Activated naive CD8-positive, alpha-beta T cell treated with anti-CD3 and anti-CD28 coated beads, Interleukin-2, amount 10 ng/mL, durations not matched to agents 7 days and 5 days (primary cell): ENCODE results near the gene TBC1D32. TPM values are rescaled to one million over a fixed set of nuclear protein-coding genes. Genes with fewer than 3 reads are reported as not detected.
"Not testable (repeated sequence)": the region's sequence is repeated elsewhere in the genome, so short reads cannot be mapped to it uniquely, and the experiment has no call there.

Source experiments
- ATAC-seq: fragments of 150-1000 bp; cut with Tn5 transposase; one replicate; pipeline ENCODE4 v1.10.0; 2021; ENCODE audit warnings: low read depth, moderate library complexity
- POLR2A ChIA-PET: fragments of 350-600 bp; sonication (Branson Sonifier 250); formaldehyde crosslinking; loops from one replicate; lab custom pipeline; 2021; ENCODE audit warnings: antibody characterized with exemption; lab: Charles Lee
- DNase-seq: peaks from one replicate; pipeline ENCODE4 v3.0.0; 2021
- H3K27ac Mint-ChIP-seq: one replicate; pipeline ENCODE4 v1.8.0; 2022; ENCODE audit warnings: mild to moderate bottlenecking, mixed read lengths
- H3K27me3 Mint-ChIP-seq: one replicate; pipeline ENCODE4 v1.8.0; 2022; ENCODE audit warnings: mild to moderate bottlenecking, moderate library complexity, mixed read lengths
- H3K36me3 Mint-ChIP-seq: one replicate; pipeline ENCODE4 v1.8.0; 2021; ENCODE audit warnings: mild to moderate bottlenecking, mixed read lengths
- H3K4me1 Mint-ChIP-seq: one replicate; pipeline ENCODE4 v1.8.0; 2021; ENCODE audit warnings: mixed read lengths
- H3K4me3 Mint-ChIP-seq: one replicate; pipeline ENCODE4 v1.8.0; 2022; ENCODE audit warnings: mild to moderate bottlenecking, moderate library complexity, mixed read lengths
- H3K9me3 Mint-ChIP-seq: one replicate; pipeline ENCODE4 v1.8.0; 2021; ENCODE audit warnings: mixed read lengths
- total RNA-seq, 2 experiments: library from RNA; stranded (reverse); gene quantifications; one replicate each; pipeline ENCODE4 v1.2.3, GENCODE V29; 2021

The TBC1D32 gene, protein sequence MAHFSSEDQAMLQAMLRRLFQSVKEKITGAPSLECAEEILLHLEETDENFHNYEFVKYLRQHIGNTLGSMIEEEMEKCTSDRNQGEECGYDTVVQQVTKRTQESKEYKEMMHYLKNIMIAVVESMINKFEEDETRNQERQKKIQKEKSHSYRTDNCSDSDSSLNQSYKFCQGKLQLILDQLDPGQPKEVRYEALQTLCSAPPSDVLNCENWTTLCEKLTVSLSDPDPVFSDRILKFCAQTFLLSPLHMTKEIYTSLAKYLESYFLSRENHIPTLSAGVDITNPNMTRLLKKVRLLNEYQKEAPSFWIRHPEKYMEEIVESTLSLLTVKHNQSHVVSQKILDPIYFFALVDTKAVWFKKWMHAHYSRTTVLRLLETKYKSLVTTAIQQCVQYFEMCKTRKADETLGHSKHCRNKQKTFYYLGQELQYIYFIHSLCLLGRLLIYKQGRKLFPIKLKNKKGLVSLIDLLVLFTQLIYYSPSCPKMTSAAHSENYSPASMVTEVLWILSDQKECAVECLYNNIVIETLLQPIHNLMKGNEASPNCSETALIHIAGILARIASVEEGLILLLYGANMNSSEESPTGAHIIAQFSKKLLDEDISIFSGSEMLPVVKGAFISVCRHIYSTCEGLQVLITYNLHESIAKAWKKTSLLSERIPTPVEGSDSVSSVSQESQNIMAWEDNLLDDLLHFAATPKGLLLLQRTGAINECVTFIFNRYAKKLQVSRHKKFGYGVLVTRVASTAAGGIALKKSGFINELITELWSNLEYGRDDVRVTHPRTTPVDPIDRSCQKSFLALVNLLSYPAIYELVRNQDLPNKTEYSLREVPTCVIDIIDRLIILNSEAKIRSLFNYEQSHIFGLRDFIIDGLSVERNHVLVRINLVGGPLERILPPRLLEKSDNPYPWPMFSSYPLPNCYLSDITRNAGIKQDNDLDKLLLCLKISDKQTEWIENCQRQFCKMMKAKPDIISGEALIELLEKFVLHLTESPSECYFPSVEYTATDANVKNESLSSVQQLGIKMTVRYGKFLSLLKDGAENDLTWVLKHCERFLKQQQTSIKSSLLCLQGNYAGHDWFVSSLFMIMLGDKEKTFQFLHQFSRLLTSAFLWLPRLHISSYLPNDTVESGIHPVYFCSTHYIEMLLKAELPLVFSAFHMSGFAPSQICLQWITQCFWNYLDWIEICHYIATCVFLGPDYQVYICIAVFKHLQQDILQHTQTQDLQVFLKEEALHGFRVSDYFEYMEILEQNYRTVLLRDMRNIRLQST
- 10 to 100 TPM; 12.1 to 13.1 TPM for total RNA-seq

DNA sequence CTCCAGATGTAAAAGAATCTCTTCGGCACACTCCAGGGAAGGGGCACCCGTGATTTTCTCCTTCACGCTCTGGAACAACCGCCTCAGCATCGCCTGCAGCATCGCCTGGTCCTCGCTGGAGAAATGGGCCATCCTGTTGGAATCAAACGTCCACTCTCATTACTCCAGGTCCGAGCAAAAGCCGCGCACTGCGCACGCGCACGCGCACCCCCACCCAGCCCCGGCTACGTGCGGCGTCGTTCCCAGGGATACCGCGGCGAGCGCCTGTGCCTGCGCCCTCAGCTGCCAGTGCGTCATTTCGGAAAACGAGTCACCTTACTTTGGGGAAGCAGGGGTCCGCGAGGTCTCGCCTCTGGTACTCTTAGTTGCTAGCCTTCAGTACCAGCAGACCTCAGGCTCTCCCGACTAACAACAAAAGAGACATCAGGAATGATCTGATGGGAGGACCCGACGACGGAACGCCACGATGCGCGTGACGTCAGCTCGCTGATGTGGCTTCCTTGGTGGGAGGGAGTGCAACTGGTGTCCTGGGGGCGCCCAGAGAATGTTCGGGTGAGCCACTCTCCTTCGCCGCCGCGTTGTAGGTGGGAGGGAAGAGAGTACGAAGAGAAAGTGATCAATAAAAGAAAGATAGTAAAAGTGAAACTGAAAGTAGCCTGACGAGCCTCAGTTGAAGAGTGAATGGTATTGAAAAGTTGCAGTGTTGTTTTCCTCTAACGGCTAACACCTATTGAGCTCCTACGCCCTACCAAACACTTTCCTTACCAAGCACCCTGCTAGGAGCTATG is at the start of gene TBC1D32:
Gene TBC1D32, minus strand, starts transcription at position 182 of the 788 bp plus-strand sequence. Its CDS starts 50 bp downstream, at position 132.
- Mint-ChIP-seq H3K4me1 (peaks cover 32% of the 10 kb centered on the region), H3K27me3 (no peaks in the 10 kb centered on the region), H3K27ac (peak within 1 kb of the TSS; percentile 99), H3K9me3 (no peaks in the 10 kb centered on the region), H3K4me3 (peak within 1 kb of the TSS; percentile 93), H3K36me3 (no peaks in the 10 kb centered on the region)
- peak; percentile 96 for ATAC-seq
- POLR2A ChIA-PET, result interaction anchor here (1.3 kb wide), 1 partner anchor 9 kb away, joined by 3 read pairs; no protein-coding TSS in a partner anchor
- peak; percentile 91 for DNase-seq

DNA sequence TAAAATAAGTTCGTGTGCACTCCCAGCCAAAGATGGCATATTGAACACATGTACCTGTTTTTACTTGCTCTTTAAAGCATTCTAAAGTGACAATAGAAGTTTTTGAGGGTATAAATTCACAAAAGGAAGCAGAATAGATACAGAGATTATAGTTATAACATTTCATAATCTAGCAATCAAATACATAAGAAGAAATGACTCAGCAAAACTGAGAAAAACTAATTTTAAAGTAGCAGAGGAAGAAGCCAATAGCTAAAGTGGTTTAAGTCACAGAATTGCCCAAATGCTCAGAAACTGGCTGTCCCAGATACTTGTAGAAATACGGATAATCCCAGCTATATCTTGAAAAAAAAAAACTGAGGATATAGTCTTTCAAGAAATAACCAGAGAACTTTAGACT is 49.2 kb upstream of the TBC1D32 start:
- no peak overlapping the region for H3K27ac Mint-ChIP-seq
- no peaks in the 10 kb centered on the region for H3K36me3 Mint-ChIP-seq
- peaks cover 4% of the 10 kb centered on the region for H3K27me3 Mint-ChIP-seq
- H3K4me1 Mint-ChIP-seq, result no peaks in the 10 kb centered on the region
- no peak for DNase-seq
- H3K4me3 Mint-ChIP-seq, result no peak overlapping the region
- H3K9me3 Mint-ChIP-seq, result no peaks in the 10 kb centered on the region
- POLR2A ChIA-PET, result no interaction called here
- no peak for ATAC-seq

DNA sequence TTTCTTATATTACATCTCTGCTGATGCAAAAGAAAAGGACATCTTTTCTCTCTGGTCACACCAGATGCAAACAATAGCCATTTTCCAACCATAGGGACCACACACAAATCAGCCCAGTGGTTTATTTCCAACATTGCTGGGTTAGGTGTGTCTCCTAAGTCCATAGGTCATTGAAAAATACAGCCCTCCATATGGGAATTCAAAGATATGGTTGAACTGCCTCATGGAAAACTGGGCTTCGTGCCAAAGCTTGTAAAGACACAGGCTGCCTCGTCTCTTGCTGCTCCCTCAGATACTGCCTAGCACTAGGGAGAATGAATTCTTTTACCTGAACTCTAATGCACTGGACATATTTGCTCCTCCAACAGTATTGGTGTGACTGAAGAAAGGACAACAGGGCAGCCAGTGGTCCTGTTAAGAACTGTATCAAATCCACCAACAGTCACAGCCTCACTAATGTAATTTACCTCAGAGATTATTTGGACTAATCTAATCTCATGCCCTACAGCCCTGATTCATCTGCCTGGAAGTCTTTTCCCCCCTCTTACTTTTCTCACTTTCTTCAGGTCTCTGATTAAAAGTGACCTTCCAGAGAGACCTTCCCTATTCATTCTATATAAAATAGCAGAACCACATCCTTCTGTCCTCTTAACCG is 48.3 kb upstream of the TBC1D32 start:
- ATAC-seq (no peak), DNase-seq (no peak)
- POLR2A ChIA-PET, result no interaction called here
- H3K4me1 Mint-ChIP-seq, result no peaks in the 10 kb centered on the region
- no peaks in the 10 kb centered on the region for H3K36me3 Mint-ChIP-seq
- H3K27me3 Mint-ChIP-seq, result peaks cover 6% of the 10 kb centered on the region
- H3K4me3 Mint-ChIP-seq, result no peak overlapping the region
- H3K9me3 Mint-ChIP-seq, result no peaks in the 10 kb centered on the region
- H3K27ac Mint-ChIP-seq, result no peak overlapping the region

DNA sequence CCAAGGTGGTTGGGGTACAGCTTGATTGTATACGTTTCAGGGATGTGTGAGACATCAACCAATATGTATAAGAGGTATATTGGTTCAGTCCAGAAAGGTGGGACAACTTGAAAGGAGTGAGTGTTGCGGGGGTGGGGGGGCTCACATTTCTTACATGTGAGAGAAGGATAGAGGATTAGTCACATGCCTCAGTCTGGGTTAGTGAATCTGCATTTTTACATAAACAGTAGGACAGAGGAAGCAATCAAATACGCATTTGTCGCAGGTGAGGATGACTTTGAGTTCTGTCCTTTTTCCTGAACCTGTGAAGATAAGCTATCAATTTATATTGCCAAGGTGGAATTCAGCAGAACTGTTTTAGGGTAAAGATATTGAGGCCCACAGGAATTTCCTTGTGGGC is 42.1 kb upstream of the TBC1D32 start:
- H3K4me3 Mint-ChIP-seq, result no peak overlapping the region
- no peak overlapping the region for H3K27ac Mint-ChIP-seq
- ATAC-seq (no peak), DNase-seq (no peak)
- H3K9me3 Mint-ChIP-seq, result peaks cover 2% of the 10 kb centered on the region
- POLR2A ChIA-PET, result no interaction called here
- H3K4me1 Mint-ChIP-seq, result no peaks in the 10 kb centered on the region
- peaks cover 2% of the 10 kb centered on the region for H3K27me3 Mint-ChIP-seq
- H3K36me3 Mint-ChIP-seq, result no peaks in the 10 kb centered on the region

DNA sequence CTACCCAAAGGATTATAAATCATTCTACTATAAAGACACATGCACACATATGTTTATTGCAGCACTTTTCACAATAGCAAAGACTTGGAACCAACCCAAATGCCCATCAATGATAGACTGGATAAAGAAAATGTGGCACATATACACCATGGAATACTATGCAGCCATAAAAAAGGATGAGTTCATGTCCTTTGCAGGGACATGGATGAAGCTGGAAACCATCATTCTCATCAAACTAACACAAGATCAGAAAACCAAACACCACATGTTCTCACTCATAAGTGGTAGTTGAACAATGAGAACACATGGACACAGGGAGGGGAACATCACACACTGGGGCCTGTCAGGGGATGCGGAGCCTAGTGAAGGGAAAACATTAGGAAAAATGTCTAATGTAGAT is 39.9 kb upstream of the TBC1D32 start:
- H3K27me3 Mint-ChIP-seq, H3K4me3 Mint-ChIP-seq, H3K4me1 Mint-ChIP-seq, H3K9me3 Mint-ChIP-seq, H3K27ac Mint-ChIP-seq, DNase-seq, POLR2A ChIA-PET, H3K36me3 Mint-ChIP-seq, ATAC-seq: not testable (repeated sequence)

DNA sequence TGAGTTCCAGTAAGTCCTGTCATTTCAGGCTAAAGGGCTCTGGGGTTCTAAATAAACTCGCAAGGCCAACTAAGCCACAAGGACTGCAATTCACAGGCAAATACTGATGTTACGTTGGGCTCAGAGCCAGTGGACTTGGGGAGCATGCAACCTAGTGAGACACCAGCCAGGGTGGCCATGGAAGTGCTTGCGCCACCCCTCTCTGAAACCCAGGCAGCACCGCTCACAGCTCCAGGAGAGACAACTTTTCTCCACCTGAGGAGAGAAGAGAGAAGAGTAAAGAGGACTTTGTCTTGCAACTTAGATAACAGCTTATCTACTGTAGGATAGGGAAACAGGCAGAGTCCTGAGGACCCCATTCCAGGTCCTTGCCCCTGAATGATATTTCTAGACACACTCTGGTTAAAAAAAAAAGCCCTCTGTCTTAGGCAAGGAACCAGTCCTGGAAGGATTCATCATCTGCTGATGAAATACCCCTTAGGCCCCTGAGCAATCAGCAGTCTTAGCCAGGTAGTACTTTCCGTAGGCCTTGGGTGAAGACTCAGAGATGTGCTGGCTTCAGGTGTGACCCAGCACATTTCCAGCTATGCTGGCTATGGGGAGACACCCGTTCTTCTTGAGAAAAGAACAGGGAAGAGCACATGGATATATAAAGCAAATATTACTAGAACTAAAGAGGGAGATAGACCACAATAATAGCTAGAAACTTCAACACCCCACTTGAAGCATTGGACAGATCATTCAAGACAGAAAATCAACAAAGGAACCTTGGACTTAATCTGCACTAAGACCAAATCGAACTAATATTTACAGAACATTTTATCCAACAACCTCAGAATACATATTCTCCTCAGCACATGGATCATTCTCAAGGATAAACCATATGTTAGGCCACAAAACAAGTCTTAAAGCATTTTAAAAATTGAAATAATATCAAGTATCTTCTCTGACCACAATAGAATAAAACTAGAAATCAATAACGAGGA is 31.5 kb upstream of the TBC1D32 start:
- peaks cover 10% of the 10 kb centered on the region for H3K27me3 Mint-ChIP-seq
- no peak overlapping the region for H3K27ac Mint-ChIP-seq
- H3K4me3 Mint-ChIP-seq, result no peak overlapping the region
- no peaks in the 10 kb centered on the region for H3K36me3 Mint-ChIP-seq
- ATAC-seq, result no peak
- POLR2A ChIA-PET, result no interaction called here
- DNase-seq, result no peak
- H3K9me3 Mint-ChIP-seq, result no peaks in the 10 kb centered on the region
- no peaks in the 10 kb centered on the region for H3K4me1 Mint-ChIP-seq

DNA sequence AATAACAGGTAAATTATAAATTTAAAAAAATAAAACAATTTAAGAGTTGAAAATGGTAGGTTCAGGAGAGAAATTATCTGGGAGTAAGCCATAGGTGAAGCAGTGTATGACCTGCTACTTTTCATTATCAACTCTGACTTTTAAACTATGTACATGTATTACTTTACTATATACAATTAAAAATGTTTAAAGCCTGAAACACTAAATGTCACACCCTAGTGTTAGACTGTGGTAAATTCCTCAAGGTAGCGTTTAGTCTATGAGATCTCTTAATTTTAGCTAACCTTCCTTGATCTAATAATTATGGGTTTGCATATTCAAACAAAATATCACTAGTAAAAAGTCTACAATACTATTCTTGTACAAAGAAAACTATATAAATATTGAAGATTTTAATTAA is 22.3 kb upstream of the TBC1D32 start:
- no peaks in the 10 kb centered on the region for H3K9me3 Mint-ChIP-seq
- ATAC-seq (no peak), DNase-seq (no peak)
- no peaks in the 10 kb centered on the region for H3K4me1 Mint-ChIP-seq
- H3K27me3 Mint-ChIP-seq, result peaks cover 22% of the 10 kb centered on the region
- no peaks in the 10 kb centered on the region for H3K36me3 Mint-ChIP-seq
- no peak overlapping the region for H3K27ac Mint-ChIP-seq
- POLR2A ChIA-PET, result no interaction called here
- no peak overlapping the region for H3K4me3 Mint-ChIP-seq

DNA sequence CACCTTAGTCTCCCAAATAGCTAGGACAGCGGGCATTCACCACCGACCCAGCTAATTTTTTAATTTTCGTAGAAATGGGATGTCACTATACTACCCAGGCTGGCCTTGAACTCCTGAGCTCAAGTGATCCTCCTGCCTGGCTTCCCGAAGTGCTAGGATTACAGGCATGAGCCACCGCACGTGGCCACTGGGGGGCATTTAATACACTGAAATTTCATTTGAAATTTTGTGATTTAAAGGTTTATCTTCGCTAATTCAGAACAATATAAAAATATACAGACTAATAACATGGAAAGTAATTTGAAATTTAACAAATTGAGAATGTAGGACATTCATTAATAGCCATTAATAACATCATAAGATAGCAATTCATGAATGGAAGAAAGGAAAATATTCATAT is 20.5 kb upstream of the TBC1D32 start:
- H3K9me3 Mint-ChIP-seq, result no peaks in the 10 kb centered on the region
- no peaks in the 10 kb centered on the region for H3K4me1 Mint-ChIP-seq
- H3K27ac Mint-ChIP-seq, result no peak overlapping the region
- ATAC-seq, result no peak
- no peak for DNase-seq
- peaks cover 26% of the 10 kb centered on the region for H3K27me3 Mint-ChIP-seq
- no peaks in the 10 kb centered on the region for H3K36me3 Mint-ChIP-seq
- H3K4me3 Mint-ChIP-seq, result no peak overlapping the region
- POLR2A ChIA-PET, result no interaction called here

DNA sequence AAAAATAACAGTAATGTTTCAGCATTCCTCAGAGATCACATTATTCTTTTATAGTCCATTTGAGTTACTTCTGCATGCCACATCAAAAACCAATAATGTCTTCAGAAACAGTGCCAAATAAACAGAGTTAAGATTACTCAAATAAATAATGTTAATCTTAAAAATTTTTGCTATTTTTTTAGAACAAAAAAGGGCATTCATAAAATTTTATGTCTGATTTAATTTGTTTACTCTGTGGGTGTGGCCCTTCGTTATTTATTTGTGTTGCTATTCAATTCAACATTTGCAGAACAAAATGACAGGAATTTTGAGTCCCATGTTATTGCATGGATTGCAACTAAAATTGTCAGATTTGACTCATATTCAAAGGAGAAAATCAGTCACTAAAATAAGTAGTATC is 18.7 kb upstream of the TBC1D32 start:
- POLR2A ChIA-PET, result no interaction called here
- DNase-seq (no peak), ATAC-seq (no peak)
- H3K36me3 Mint-ChIP-seq, result no peaks in the 10 kb centered on the region
- no peaks in the 10 kb centered on the region for H3K4me1 Mint-ChIP-seq
- H3K4me3 Mint-ChIP-seq, result no peak overlapping the region
- H3K9me3 Mint-ChIP-seq, result no peaks in the 10 kb centered on the region
- H3K27ac Mint-ChIP-seq, result no peak overlapping the region
- peaks cover 17% of the 10 kb centered on the region for H3K27me3 Mint-ChIP-seq

DNA sequence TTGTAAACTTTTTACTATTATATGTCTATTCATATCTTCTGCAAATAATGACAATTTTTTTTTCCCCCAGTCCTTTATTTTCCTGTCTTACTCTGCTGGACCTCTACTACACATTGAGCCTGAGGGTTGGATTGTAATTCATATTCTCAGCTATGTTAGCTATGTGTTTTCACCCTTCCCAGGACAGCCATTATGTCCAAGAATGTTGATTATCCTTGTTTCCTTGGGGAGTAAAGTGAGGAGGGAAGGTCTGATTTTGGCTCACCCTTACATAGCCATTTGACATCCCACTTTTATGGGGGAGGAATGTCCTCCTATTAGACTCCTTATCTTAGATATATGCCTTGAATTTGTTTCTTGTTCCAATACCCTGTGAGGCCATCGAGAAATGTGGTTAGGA is 17.6 kb upstream of the TBC1D32 start:
- peaks cover 15% of the 10 kb centered on the region for H3K27me3 Mint-ChIP-seq
- H3K27ac Mint-ChIP-seq, result no peak overlapping the region
- POLR2A ChIA-PET, result no interaction called here
- ATAC-seq (no peak), DNase-seq (no peak)
- no peaks in the 10 kb centered on the region for H3K4me1 Mint-ChIP-seq
- H3K9me3 Mint-ChIP-seq, result no peaks in the 10 kb centered on the region
- H3K4me3 Mint-ChIP-seq, result no peak overlapping the region
- no peaks in the 10 kb centered on the region for H3K36me3 Mint-ChIP-seq

DNA sequence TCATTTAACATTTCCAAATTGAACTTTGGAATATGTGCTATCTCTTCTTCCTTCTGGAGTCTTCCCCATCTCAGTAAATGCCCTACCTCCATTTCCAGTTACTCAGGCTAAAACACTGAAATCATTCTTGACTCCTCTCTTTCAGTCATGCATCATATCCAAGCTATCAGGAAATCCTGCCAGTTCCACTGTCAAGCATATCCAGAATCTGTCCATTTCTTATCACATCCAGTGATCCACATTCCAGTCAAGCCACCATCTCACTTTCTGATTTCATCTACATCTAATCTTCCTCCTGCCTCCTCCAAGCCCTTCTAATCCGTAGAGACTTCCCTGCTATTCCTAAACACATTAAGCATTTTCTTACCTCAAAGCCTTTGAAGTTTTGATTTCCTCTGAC is 15.3 kb upstream of the TBC1D32 start:
- POLR2A ChIA-PET, result no interaction called here
- H3K4me1 Mint-ChIP-seq, result no peaks in the 10 kb centered on the region
- H3K9me3 Mint-ChIP-seq, result no peaks in the 10 kb centered on the region
- H3K36me3 Mint-ChIP-seq, result no peaks in the 10 kb centered on the region
- H3K4me3 Mint-ChIP-seq, result no peak overlapping the region
- no peak overlapping the region for H3K27ac Mint-ChIP-seq
- peaks cover 15% of the 10 kb centered on the region for H3K27me3 Mint-ChIP-seq
- no peak for DNase-seq
- ATAC-seq, result no peak
